GM19468 (cell line): ENCODE results near the gene DISC1.
"Not testable (repeated sequence)": the region's sequence is repeated elsewhere in the genome, so short reads cannot be mapped to it uniquely, and the experiment has no call there.

ENCODE experiments used
- ATAC-seq: cut with Tn5 transposase; IDR thresholded peaks from one replicate; pipeline ENCODE4 v1.9.1; 2021; ENCODE audit warnings: mild to moderate bottlenecking, moderate library complexity, moderate number of reproducible peaks; ENCODE audit not compliant: unreplicated experiment; ENCODE audit errors: extremely low read depth

DISC1 gene

GRCh38 chr1:231605149-231606100, 21.2 kb upstream of the DISC1 start:
- ATAC-seq = no peak

DNA sequence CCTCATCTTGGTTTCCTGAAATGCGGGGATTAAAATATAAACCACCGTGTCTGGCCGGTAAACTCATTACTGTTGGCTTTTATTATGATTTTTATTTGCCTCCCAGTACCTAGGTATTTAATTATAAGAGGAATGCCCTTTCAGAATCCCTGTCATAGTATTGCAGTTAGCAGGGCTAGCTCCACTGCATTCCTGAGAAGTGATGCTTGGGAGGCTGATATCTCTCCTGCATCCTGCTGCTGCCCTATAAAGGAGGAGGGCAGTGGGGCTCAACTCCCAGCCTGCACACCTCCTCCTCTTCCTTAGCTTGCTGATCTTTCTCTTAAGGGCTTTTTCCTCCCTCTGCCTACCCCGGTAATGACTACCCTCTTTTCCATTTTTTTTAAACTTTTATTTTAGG, 19.9 kb upstream of the DISC1 start:
- ATAC-seq = no peak

DNA sequence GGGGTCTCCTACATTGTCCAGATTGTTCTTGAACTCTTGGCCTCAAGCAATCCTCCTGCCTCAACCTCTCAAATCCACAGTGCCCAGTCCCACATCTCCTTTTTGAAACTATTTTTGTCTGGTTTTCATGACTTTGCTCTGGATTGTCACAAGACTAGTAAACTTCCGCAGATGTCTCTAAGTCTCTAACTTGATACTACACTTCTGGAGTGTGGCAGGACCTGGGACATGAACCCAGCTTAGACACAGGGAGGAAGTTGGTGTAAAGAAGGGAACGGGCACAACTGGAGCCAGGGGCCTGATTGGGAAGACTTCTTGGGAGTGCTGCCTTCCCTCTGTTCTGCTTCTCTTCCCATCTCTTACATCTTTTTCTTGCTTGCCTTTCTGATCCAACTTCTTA, 16.2 kb upstream of the DISC1 start:
- ATAC-seq = no peak

DNA sequence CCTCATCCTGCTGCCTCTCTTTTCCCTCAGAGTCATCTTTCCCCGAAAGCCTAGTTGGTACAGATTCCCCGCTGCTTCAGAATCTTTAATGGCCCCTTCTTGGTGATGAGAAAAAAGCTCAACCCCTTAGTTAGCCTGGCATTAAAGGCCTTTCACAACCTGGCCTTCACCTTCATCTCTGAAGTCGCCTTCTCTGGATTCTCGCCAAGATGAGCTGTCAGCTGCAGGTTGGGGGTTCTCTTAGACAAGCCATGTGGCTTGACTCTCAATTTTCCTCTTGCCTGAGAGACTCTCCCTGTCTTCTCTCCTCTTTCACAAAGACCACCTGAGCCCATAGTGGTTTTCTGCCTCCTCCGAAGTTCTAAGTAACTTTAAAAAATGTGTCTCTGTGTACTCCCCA, 15.5 kb upstream of the DISC1 start:
- no peak for ATAC-seq

DNA sequence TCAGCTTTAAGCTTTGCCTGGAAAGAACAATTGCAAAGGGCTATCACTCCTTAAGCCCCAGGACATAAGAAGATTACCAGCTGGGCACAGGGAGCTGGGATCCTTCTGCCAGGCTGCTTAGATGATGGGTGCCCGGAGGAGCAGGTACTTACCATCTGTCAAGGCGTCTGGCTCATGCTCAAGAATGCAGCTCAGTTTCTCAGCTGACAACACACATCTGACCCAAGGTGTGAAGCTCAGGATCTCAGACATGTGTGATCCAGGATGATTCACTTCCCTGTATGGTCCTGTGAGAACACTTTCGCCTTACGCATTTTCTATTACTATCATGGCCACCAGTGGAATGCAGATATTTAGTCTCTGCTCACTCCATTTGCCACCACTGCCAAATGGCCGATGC, 14.7 kb upstream of the DISC1 start:
- no peak for ATAC-seq

DNA sequence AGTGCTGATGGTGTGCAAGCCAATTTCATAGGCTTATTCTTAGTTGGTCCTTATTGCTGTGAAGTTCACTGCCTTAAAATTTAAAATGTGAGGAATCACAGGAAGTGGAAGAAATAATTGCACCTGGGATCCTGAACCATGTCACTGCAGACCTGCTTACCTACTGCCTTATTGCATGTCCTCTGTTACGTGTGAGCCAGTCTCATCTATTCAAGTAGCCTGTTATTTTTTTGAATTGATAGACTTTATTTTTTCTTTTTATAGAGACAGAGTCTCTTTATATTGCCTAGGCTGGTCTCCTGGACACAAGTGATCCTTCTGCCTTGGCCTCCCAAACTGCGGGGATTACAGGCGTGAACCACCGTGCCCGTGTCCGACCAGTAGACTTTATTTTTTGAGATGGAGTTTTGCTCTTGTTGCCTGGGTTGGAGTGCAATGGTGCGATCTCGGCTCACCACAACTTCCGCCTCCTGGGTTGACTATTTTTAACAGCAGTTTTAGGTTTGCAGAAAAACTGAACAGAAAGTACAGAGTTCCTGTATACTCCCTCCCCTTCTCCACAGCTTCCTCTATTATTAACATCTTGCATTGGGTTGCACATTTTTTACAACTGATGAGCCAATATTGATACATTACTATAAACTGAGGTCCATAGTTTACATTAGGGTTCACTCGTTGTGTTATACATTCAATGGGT, 14.0 kb upstream of the DISC1 start:
- peak; percentile 83 for ATAC-seq

- no peak for ATAC-seq
Observed at GRCh38 chr1:231613419-231614349, 12.9 kb upstream of the DISC1 start.

GRCh38 chr1:231616667-231617066, 9.9 kb upstream of the DISC1 start:
- ATAC-seq = no peak

- ATAC-seq = no peak
Observed at GRCh38 chr1:231618609-231619256, 7.9 kb upstream of the DISC1 start.

GRCh38 chr1:231619257-231619634, 7.3 kb upstream of the DISC1 start:
- no peak for ATAC-seq

DNA sequence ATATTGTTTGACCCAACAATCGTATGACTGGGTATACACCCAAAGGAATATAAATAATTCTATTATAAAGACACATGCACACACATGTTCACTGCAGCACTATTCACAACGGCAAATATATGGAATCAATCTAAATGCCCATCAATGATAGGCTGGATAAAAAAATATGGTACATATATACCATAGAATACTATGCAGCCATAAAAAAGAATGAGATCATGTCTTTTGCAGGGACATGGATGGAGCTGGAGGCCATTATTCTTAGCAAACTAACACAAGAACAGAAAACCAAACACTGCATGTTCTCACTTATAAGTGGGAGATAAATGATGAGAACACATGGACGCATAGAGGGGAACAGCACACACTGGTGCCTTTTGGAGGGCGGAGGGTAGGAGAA, 1.5 kb upstream of the DISC1 start:
- not testable (repeated sequence) for ATAC-seq

- ATAC-seq = no peak
Observed at GRCh38 chr1:231625975-231626534, 535 bp upstream of the DISC1 start.

DNA sequence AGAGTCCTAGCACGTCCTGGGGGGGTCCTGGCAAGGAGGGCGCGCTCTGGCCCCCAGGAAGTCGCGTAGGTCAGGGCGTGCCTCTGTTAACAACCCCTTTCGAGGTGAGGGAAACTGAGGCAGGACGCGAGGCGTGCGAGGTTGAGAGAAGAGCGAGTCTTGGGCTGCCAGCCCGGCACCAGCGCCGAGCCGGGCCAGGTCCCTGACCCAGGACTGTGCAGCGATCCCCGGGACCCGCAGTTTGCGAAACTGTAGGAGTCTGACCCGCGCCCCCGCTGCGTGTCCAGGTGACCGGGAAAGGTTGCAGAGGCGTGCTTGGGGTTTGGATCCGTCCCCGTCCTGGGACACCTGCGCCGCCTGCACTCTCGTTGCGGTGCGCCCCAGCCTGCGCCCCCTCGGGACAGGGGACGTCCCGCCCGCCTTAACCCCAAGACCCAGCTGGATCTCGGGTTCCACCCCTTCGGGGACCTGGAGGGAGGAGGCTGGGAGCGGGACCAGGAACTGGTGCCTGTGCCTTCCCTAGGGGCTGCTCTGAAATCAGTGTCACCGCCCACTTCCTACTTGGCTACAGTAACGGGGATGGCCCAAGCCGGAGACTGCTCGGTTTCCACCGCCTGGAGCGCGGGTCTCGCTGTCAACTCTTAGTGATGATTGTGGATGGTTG, 493 bp downstream of the DISC1 start:
- peak; percentile 40 for ATAC-seq

GRCh38 chr1:231628207-231628876, 1.8 kb downstream of the DISC1 start:
- no peak for ATAC-seq

- no peak for ATAC-seq
Observed at GRCh38 chr1:231629132-231629531, 2.5 kb downstream of the DISC1 start.

GRCh38 chr1:231630558-231631205, 4.1 kb downstream of the DISC1 start:
- ATAC-seq = no peak

DNA sequence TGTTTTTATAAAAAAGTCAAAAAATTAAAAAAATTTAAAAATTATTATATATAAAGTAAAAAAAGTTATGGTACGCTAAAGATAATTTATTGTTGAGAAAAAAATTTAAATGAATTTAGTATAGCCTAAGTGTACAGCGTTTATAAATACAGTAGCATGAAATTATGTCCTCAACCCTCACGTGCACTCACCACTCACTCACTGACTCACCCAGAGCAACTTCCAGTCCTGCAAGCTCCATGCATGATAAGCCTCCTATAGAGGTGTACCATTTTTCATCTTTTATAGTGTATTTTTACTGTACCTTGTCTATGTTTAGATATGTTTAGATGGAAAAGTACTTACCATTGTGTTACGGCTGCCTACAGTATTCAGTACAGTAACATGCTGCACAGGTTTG, 5.1 kb downstream of the DISC1 start:
- ATAC-seq = no peak

GRCh38 chr1:231632119-231632518, 5.5 kb downstream of the DISC1 start:
- ATAC-seq = no peak
